Liver (tissue), 9 donors: Measurements from ENCODE around the gene STAMBPL1. TPM values are rescaled to one million over a fixed set of nuclear protein-coding genes. Genes with fewer than 3 reads are reported as not detected.

Experiments
- DNase-seq: peaks from one replicate; pipeline ENCODE4 v3.0.0-alpha.2; 2017; ENCODE audit warnings: low spot score
- H3K27ac ChIP-seq, 2 donors: one replicate each; pipeline ENCODE4 v1.7.0; 2013; ENCODE audit warnings: inconsistent platforms in 2 of 2, low read length in 2 of 2, control low read depth in 1 of 2, low read depth in 1 of 2, mild to moderate bottlenecking in 1 of 2
- H3K27me3 ChIP-seq, 4 donors: one replicate each; pipeline versions ENCODE4 v1.6.1 to v1.7.0; 2013; ENCODE audit warnings: low read length in 3 of 4, inconsistent platforms in 1 of 4, mild to moderate bottlenecking in 1 of 4, moderate library complexity in 1 of 4; ENCODE audit not compliant: control insufficient read depth in 4 of 4, insufficient read depth in 4 of 4
- H3K36me3 ChIP-seq, 4 donors: one replicate each; pipeline versions ENCODE4 v1.6.1 to v1.7.0; 2013; ENCODE audit warnings: low read length in 3 of 4, mild to moderate bottlenecking in 3 of 4, low read depth in 1 of 4, moderate library complexity in 1 of 4; ENCODE audit not compliant: control insufficient read depth in 4 of 4, insufficient read depth in 3 of 4
- H3K4me1 ChIP-seq, 4 donors: one replicate each; pipeline versions ENCODE4 v1.6.1 to v1.7.0; 2013; ENCODE audit warnings: low read length in 3 of 4, mild to moderate bottlenecking in 3 of 4, moderate library complexity in 1 of 4; ENCODE audit not compliant: control insufficient read depth in 4 of 4, insufficient read depth in 4 of 4
- H3K4me3 ChIP-seq, 3 donors: one replicate each; pipeline versions ENCODE4 v1.6.1 to v1.7.0; 2013; ENCODE audit warnings: low read length in 3 of 3, control low read depth in 1 of 3, low read depth in 1 of 3, mild to moderate bottlenecking in 1 of 3
- H3K9ac ChIP-seq, 2 donors: one replicate each; pipeline ENCODE4 v1.7.0; 2013; ENCODE audit warnings: low read length in 2 of 2, mild to moderate bottlenecking in 2 of 2, moderate library complexity in 2 of 2, control low read depth in 1 of 2, low read depth in 1 of 2
- H3K9me3 ChIP-seq, 4 donors: one replicate each; pipeline versions ENCODE4 v1.6.1 to v1.7.0; 2013; ENCODE audit warnings: low read length in 3 of 4; ENCODE audit not compliant: control insufficient read depth in 4 of 4
- EGR1 ChIP-seq, 2 donors: IDR thresholded peaks; 2 replicates each; pipeline ENCODE4 v1.6.1; 2016 to 2018; ENCODE audit warnings: antibody characterized with exemption in 2 of 2, low read depth in 2 of 2
- FOXA1 ChIP-seq: IDR thresholded peaks from 2 replicates; pipeline ENCODE4 v1.6.1; 2016; ENCODE audit warnings: antibody characterized with exemption
- FOXA2 ChIP-seq: IDR thresholded peaks from 2 replicates; pipeline ENCODE4 v1.6.1; 2016; ENCODE audit warnings: antibody characterized with exemption
- GABPA ChIP-seq, 2 donors: IDR thresholded peaks in 1 of 2; conservative IDR thresholded peaks in 1 of 2; 2 replicates each; pipeline ENCODE4 v1.6.1; 2016; ENCODE audit warnings: antibody characterized with exemption in 2 of 2, mild to moderate bottlenecking in 1 of 2, moderate library complexity in 1 of 2
- HNF4A ChIP-seq, 2 donors: conservative IDR thresholded peaks; 2 replicates each; pipeline ENCODE4 v1.6.1; 2016; ENCODE audit warnings: antibody characterized with exemption in 2 of 2, mild to moderate bottlenecking in 2 of 2
- HNF4G ChIP-seq: IDR thresholded peaks from 2 replicates; pipeline ENCODE4 v1.6.1; 2016; ENCODE audit warnings: antibody characterized with exemption
- JUND ChIP-seq, 2 donors: IDR thresholded peaks; 2 replicates each; pipeline ENCODE4 v1.6.1; 2016; ENCODE audit warnings: antibody characterized with exemption in 2 of 2
- NR2F2 ChIP-seq: IDR thresholded peaks from 2 replicates; pipeline ENCODE4 v1.6.1; 2016; ENCODE audit warnings: antibody characterized with exemption
- RAD21 ChIP-seq, 2 donors: IDR thresholded peaks; 2 replicates each; pipeline ENCODE4 v1.6.1; 2016; ENCODE audit warnings: antibody characterized with exemption in 2 of 2, mild to moderate bottlenecking in 2 of 2
- RXRA ChIP-seq, 2 donors: IDR thresholded peaks; 2 replicates each; pipeline ENCODE4 v1.6.1; 2017 to 2018; ENCODE audit warnings: antibody characterized with exemption in 2 of 2, mild to moderate bottlenecking in 1 of 2
- SP1 ChIP-seq: IDR thresholded peaks from 2 replicates; pipeline ENCODE4 v1.6.1; 2018; ENCODE audit warnings: antibody characterized with exemption, mild to moderate bottlenecking
- TAF1 ChIP-seq: conservative IDR thresholded peaks from 2 replicates; pipeline ENCODE4 v1.6.1; 2016; ENCODE audit warnings: antibody characterized with exemption, mild to moderate bottlenecking
- YY1 ChIP-seq: IDR thresholded peaks from 2 replicates; pipeline ENCODE4 v1.6.1; 2016; ENCODE audit warnings: antibody characterized with exemption, mild to moderate bottlenecking
- WGBS: extraction: QIAGEN DNeasy Blood & Tissue Kit; methylation state at CpG from one replicate; pipeline ENCODE4 v1.1.7; 2013; 5-methylcytosine and 5-hydroxymethylcytosine counted together
- polyA plus RNA-seq, 2 donors: library from polyadenylated mRNA; stranded (reverse) in 1 of 2; unstranded in 1 of 2; fragments of 200-250 nt in 1 of 2; fragments of >200 nt in 1 of 2; fragmentation: Nextera tagmentation in 1 of 2; extraction: Ambion mirVana in 1 of 2; gene quantifications; one replicate each; pipeline versions ENCODE4 v1.2.1 to v1.2.3, GENCODE V29; 2013 to 2015
- total RNA-seq, 2 donors: library from RNA; depleted of rRNA; stranded (reverse); fragments of >200 nt; gene quantifications; one replicate each; pipeline ENCODE4 v1.2.3, GENCODE V29; 2014
- TF ChIP-seq, protein P1 (sequence below): IDR thresholded peaks from 2 replicates; pipeline ENCODE4 v1.6.1; 2016; ENCODE audit warnings: antibody characterized with exemption, mild to moderate bottlenecking
- TF ChIP-seq, protein P2 (sequence below): IDR thresholded peaks from 2 replicates; pipeline ENCODE4 v1.6.1; 2016; ENCODE audit warnings: antibody characterized with exemption
- TF ChIP-seq, protein P3 (sequence below): fragments of 150-350 bp; IDR thresholded peaks from 2 replicates; pipeline ENCODE4 v1.5.1; 2017; ENCODE audit warnings: improper control_type of control experiment, low read depth, low read length; ENCODE audit not compliant: missing input control
- TF ChIP-seq, protein P4 (sequence below): IDR thresholded peaks from 2 replicates; pipeline ENCODE4 v1.6.1; 2016; ENCODE audit warnings: antibody characterized with exemption
- TF ChIP-seq, protein P5 (sequence below): IDR thresholded peaks from 2 replicates; pipeline ENCODE4 v1.6.1; 2016; ENCODE audit warnings: antibody characterized with exemption
- donor health status: healthy.
- donor health status: healthy.
- donor health status: healthy.
- donor health status: healthy.
- donor health status: healthy.

STAMBPL1 gene
- total and polyA plus RNA-seq, 4 donors = 1.3 to 8.0 (median 3.7) TPM

DNA sequence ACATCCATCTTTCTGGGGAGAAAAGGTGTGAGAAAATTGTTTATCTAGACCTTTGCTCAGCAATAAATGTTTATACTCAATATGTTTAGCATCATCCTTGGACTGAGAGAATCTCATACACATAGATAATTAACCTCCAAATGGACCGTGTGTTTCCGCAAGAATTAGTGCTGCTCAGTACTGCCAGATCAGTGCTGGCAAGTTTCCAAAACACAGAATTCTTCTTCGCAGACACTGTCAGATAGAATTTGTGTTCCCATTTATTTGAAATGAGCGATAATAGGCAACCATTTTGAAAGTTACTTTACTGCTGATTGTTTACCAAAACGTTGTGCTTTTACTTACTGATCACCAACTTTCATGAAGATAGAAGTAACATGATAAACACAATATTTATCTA lies 33.7 kb downstream of the STAMBPL1 start:
- H3K9me3 ChIP-seq = no peaks in the 10 kb centered on the region
- WGBS = 82% methylated on average over 5 of the region's 5 CpGs
- DNase-seq = no peak
- no peak overlapping the region for H3K27ac ChIP-seq
- H3K4me3 ChIP-seq = no peak overlapping the region
- no peaks in the 10 kb centered on the region for H3K4me1 ChIP-seq
- no peaks in the 10 kb centered on the region for H3K36me3 ChIP-seq
- TF ChIP-seq FOXA1 (no peak), HNF4A (conservative IDR thresholded peaks at IDR 0.05) (no peak), JUND (IDR thresholded peaks at IDR 0.05) (no peak), RAD21 (IDR thresholded peaks at IDR 0.05) (no peak), RXRA (IDR thresholded peaks at IDR 0.05) (no peak), NR2F2 (no peak), HNF4G (no peak), YY1 (no peak), FOXA2 (no peak), GABPA (IDR thresholded peaks at IDR 0.05 in 1 of 2, conservative IDR thresholded peaks at IDR 0.05 in 1 of 2) (no peak), EGR1 (IDR thresholded peaks at IDR 0.05; ENCODE audit: low read depth in 2 of 2) (no peak)
- TF ChIP-seq, protein P1, sequence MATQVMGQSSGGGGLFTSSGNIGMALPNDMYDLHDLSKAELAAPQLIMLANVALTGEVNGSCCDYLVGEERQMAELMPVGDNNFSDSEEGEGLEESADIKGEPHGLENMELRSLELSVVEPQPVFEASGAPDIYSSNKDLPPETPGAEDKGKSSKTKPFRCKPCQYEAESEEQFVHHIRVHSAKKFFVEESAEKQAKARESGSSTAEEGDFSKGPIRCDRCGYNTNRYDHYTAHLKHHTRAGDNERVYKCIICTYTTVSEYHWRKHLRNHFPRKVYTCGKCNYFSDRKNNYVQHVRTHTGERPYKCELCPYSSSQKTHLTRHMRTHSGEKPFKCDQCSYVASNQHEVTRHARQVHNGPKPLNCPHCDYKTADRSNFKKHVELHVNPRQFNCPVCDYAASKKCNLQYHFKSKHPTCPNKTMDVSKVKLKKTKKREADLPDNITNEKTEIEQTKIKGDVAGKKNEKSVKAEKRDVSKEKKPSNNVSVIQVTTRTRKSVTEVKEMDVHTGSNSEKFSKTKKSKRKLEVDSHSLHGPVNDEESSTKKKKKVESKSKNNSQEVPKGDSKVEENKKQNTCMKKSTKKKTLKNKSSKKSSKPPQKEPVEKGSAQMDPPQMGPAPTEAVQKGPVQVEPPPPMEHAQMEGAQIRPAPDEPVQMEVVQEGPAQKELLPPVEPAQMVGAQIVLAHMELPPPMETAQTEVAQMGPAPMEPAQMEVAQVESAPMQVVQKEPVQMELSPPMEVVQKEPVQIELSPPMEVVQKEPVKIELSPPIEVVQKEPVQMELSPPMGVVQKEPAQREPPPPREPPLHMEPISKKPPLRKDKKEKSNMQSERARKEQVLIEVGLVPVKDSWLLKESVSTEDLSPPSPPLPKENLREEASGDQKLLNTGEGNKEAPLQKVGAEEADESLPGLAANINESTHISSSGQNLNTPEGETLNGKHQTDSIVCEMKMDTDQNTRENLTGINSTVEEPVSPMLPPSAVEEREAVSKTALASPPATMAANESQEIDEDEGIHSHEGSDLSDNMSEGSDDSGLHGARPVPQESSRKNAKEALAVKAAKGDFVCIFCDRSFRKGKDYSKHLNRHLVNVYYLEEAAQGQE = no peak
- TF ChIP-seq, protein P2, sequence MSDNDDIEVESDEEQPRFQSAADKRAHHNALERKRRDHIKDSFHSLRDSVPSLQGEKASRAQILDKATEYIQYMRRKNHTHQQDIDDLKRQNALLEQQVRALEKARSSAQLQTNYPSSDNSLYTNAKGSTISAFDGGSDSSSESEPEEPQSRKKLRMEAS = no peak
- TF ChIP-seq, protein P3, sequence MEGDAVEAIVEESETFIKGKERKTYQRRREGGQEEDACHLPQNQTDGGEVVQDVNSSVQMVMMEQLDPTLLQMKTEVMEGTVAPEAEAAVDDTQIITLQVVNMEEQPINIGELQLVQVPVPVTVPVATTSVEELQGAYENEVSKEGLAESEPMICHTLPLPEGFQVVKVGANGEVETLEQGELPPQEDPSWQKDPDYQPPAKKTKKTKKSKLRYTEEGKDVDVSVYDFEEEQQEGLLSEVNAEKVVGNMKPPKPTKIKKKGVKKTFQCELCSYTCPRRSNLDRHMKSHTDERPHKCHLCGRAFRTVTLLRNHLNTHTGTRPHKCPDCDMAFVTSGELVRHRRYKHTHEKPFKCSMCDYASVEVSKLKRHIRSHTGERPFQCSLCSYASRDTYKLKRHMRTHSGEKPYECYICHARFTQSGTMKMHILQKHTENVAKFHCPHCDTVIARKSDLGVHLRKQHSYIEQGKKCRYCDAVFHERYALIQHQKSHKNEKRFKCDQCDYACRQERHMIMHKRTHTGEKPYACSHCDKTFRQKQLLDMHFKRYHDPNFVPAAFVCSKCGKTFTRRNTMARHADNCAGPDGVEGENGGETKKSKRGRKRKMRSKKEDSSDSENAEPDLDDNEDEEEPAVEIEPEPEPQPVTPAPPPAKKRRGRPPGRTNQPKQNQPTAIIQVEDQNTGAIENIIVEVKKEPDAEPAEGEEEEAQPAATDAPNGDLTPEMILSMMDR = no peak
- TF ChIP-seq, protein P4, sequence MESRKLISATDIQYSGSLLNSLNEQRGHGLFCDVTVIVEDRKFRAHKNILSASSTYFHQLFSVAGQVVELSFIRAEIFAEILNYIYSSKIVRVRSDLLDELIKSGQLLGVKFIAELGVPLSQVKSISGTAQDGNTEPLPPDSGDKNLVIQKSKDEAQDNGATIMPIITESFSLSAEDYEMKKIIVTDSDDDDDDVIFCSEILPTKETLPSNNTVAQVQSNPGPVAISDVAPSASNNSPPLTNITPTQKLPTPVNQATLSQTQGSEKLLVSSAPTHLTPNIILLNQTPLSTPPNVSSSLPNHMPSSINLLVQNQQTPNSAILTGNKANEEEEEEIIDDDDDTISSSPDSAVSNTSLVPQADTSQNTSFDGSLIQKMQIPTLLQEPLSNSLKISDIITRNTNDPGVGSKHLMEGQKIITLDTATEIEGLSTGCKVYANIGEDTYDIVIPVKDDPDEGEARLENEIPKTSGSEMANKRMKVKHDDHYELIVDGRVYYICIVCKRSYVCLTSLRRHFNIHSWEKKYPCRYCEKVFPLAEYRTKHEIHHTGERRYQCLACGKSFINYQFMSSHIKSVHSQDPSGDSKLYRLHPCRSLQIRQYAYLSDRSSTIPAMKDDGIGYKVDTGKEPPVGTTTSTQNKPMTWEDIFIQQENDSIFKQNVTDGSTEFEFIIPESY = no peak
- TF ChIP-seq, protein P5, sequence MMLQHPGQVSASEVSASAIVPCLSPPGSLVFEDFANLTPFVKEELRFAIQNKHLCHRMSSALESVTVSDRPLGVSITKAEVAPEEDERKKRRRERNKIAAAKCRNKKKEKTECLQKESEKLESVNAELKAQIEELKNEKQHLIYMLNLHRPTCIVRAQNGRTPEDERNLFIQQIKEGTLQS = no peak
- H3K27me3 ChIP-seq = no peaks in the 10 kb centered on the region
- H3K9ac ChIP-seq = no peak overlapping the region

DNA sequence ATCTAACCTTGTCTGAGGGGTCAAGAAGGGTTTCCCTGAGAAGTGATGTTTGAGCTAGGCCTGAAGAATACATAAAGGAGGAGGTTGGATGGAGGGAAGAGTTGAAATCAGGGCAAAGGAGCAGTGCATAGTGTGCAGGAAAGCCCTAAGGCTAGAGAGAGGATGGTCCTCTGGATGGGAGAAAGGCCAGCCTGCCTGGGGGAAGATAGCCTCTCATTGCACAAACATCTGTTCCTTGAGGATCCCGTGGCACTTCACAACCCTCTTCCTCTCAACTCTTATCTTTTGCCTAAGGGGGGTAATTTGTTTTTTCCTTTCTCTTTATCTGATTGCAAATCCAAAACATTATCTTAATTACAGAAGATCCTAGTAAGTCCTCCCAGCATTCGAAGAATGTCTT lies 35.7 kb downstream of the STAMBPL1 start:
- Histone ChIP-seq H3K9ac (no peak overlapping the region), H3K9me3 (no peaks in the 10 kb centered on the region), H3K4me1 (no peaks in the 10 kb centered on the region), H3K27me3 (no peaks in the 10 kb centered on the region), H3K27ac (no peak overlapping the region), H3K36me3 (no peaks in the 10 kb centered on the region), H3K4me3 (no peak overlapping the region)
- DNase-seq = no peak
- 91% methylated on average over 2 of the region's 2 CpGs for WGBS
- no peak for TF ChIP-seq YY1
- TF ChIP-seq, protein P3 = no peak
- TF ChIP-seq, protein P5 = no peak
- no peak for TF ChIP-seq JUND (IDR thresholded peaks at IDR 0.05)
- TF ChIP-seq FOXA2 = no peak
- no peak for TF ChIP-seq NR2F2
- TF ChIP-seq, protein P1 = no peak
- TF ChIP-seq SP1 = no peak
- TF ChIP-seq TAF1 = no peak
- TF ChIP-seq, protein P2 = no peak
